Stimulated activated CD8-positive, alpha-beta memory T cell treated with anti-CD3 and anti-CD28 coated beads, Interleukin-15, amount 100 ng/mL, for 24 hours (primary cell): ENCODE results near the gene ULK2.

Source experiments
- DNase-seq: peaks from one replicate; pipeline ENCODE4 v3.0.0-alpha.2; 2020; ENCODE audit warnings: low read depth

Gene ULK2

GRCh38 chr17:19747159-19747719 is 120.5 kb downstream of the ULK2 start:
- no peak for DNase-seq

GRCh38 chr17:19746517-19746916 is 121.2 kb downstream of the ULK2 start:
- no peak for DNase-seq

GRCh38 chr17:19744922-19745757 is 122.6 kb downstream of the ULK2 start:
- DNase-seq: peak; percentile 63

- DNase-seq: no peak
Observed at GRCh38 chr17:19744492-19744891, 123.2 kb downstream of the ULK2 start.

GRCh38 chr17:19743101-19744100 is 124.3 kb downstream of the ULK2 start:
- DNase-seq: no peak

GRCh38 chr17:19742495-19742894 is 125.2 kb downstream of the ULK2 start:
- DNase-seq: no peak

- DNase-seq: no peak
Observed at GRCh38 chr17:19741832-19742457, 125.8 kb downstream of the ULK2 start.

- no peak for DNase-seq
Observed at GRCh38 chr17:19740933-19741332, 126.8 kb downstream of the ULK2 start.

GRCh38 chr17:19739241-19740201 is 128.2 kb downstream of the ULK2 start:
- no peak for DNase-seq

GRCh38 chr17:19738757-19739156 is 129.0 kb downstream of the ULK2 start:
- DNase-seq: no peak

GRCh38 chr17:19738073-19738449 is 129.7 kb downstream of the ULK2 start:
- no peak for DNase-seq

GRCh38 chr17:19737305-19738072 is 130.2 kb downstream of the ULK2 start:
- no peak for DNase-seq

GRCh38 chr17:19736071-19736470 is 131.7 kb downstream of the ULK2 start:
- DNase-seq: no peak

- DNase-seq: no peak
Observed at GRCh38 chr17:19733953-19734526, 133.7 kb downstream of the ULK2 start.

- no peak for DNase-seq
Observed at GRCh38 chr17:19731626-19732025, 136.1 kb downstream of the ULK2 start.

- DNase-seq: no peak
Observed at GRCh38 chr17:19730843-19731242, 136.9 kb downstream of the ULK2 start.

- no peak for DNase-seq
Observed at GRCh38 chr17:19729900-19730299, 137.8 kb downstream of the ULK2 start.

GRCh38 chr17:19728084-19728495 is 139.6 kb downstream of the ULK2 start:
- no peak for DNase-seq

- no peak for DNase-seq
Observed at GRCh38 chr17:19727501-19728078, 140.1 kb downstream of the ULK2 start.
